Tibial nerve (tissue), 4 donors: ENCODE results near the gene CX3CR1. TPM values are rescaled to one million over a fixed set of nuclear protein-coding genes. Genes with fewer than 3 reads are reported as not detected.

Experiments
- DNase-seq, 2 donors: peaks; one replicate each; pipeline ENCODE4 v3.0.0-alpha.2; 2019; ENCODE audit warnings: low spot score in 2 of 2
- H3K27ac ChIP-seq, 4 donors: fragments of 200-600 bp; sonication (generic) in 3 of 4; one replicate each; pipeline ENCODE4 v1.5.1; 2017 to 2019; ENCODE audit warnings: mild to moderate bottlenecking in 1 of 4
- H3K27me3 ChIP-seq, 2 donors: fragments of 200-600 bp; sonication (generic) in 1 of 2; one replicate each; pipeline versions ENCODE4 v1.5.1 to v1.6.0; 2017 to 2019
- H3K36me3 ChIP-seq, 3 donors: fragments of 200-600 bp; sonication (generic); one replicate each; pipeline ENCODE4 v1.5.1; 2018 to 2019
- H3K4me1 ChIP-seq, 4 donors: fragments of 200-600 bp; sonication (generic) in 3 of 4; one replicate each; pipeline ENCODE4 v1.5.1; 2017 to 2019
- H3K4me3 ChIP-seq, 4 donors: fragments of 200-600 bp; sonication (generic) in 3 of 4; one replicate each; pipeline ENCODE4 v1.5.1; 2017 to 2019; ENCODE audit warnings: mild to moderate bottlenecking in 1 of 4, moderate library complexity in 1 of 4
- H3K9me3 ChIP-seq, 4 donors: fragments of 200-600 bp; sonication (generic) in 3 of 4; one replicate each; pipeline ENCODE4 v1.5.1; 2017 to 2019
- EP300 ChIP-seq, 2 donors: sonication (generic); formaldehyde crosslinking; IDR thresholded peaks; one replicate each; pipeline ENCODE4 v1.6.1; 2017; ENCODE audit warnings: antibody characterized with exemption in 2 of 2, mild to moderate bottlenecking in 1 of 2
- POLR2A ChIP-seq, 2 donors: fragments of 450-650 bp; IDR thresholded peaks; one replicate each; pipeline ENCODE4 v1.6.1; 2017; ENCODE audit warnings: antibody characterized with exemption in 2 of 2, mild to moderate bottlenecking in 2 of 2, moderate library complexity in 2 of 2
- WGBS, 2 donors: methylation state at CpG; one replicate each; pipeline ENCODE4 v1.1.5; 2018; 5-methylcytosine and 5-hydroxymethylcytosine counted together
- total RNA-seq, 4 donors: library from RNA; depleted of rRNA; stranded (reverse); fragments of >200 nt; gene quantifications; one replicate each; pipeline ENCODE4 v1.1.0, GENCODE V29; 2016
- TF ChIP-seq, protein P1 (sequence below), 5 experiments: fragments of 200-600 bp in 3 of 5; fragments of 450-650 bp in 2 of 5; sonication (generic) in 3 of 5; IDR thresholded peaks; one replicate each; pipeline ENCODE4 v1.5.1; 2016 to 2019; ENCODE audit warnings: antibody characterized with exemption in 5 of 5, mild to moderate bottlenecking in 3 of 5, moderate library complexity in 2 of 5

CX3CR1 gene
- total RNA-seq, 4 donors from 2014 or later = 2.2 to 4.4 (median 3.1) TPM; not detected in 1

GRCh38 chr3:39318301-39318700, 38.5 kb upstream of the CX3CR1 start:
- Histone ChIP-seq H3K27me3 (no peaks in the 10 kb centered on the region), H3K4me1 (no peaks in the 10 kb centered on the region), H3K4me3 (no peak overlapping the region), H3K27ac (no peak overlapping the region), H3K9me3 (peaks cover 0 to 28% (median 0%) of the 10 kb centered on the region in 4 donors), H3K36me3 (no peaks in the 10 kb centered on the region)
- TF ChIP-seq EP300 (IDR thresholded peaks at IDR 0.05) (no peak), POLR2A (IDR thresholded peaks at IDR 0.05) (no peak)
- TF ChIP-seq, protein P1, sequence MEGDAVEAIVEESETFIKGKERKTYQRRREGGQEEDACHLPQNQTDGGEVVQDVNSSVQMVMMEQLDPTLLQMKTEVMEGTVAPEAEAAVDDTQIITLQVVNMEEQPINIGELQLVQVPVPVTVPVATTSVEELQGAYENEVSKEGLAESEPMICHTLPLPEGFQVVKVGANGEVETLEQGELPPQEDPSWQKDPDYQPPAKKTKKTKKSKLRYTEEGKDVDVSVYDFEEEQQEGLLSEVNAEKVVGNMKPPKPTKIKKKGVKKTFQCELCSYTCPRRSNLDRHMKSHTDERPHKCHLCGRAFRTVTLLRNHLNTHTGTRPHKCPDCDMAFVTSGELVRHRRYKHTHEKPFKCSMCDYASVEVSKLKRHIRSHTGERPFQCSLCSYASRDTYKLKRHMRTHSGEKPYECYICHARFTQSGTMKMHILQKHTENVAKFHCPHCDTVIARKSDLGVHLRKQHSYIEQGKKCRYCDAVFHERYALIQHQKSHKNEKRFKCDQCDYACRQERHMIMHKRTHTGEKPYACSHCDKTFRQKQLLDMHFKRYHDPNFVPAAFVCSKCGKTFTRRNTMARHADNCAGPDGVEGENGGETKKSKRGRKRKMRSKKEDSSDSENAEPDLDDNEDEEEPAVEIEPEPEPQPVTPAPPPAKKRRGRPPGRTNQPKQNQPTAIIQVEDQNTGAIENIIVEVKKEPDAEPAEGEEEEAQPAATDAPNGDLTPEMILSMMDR (IDR thresholded peaks at IDR 0.05) = no peak
- WGBS, 2 donors = 84 to 88% methylated on average over 1 of the region's 1 CpG
- DNase-seq = no peak

DNA sequence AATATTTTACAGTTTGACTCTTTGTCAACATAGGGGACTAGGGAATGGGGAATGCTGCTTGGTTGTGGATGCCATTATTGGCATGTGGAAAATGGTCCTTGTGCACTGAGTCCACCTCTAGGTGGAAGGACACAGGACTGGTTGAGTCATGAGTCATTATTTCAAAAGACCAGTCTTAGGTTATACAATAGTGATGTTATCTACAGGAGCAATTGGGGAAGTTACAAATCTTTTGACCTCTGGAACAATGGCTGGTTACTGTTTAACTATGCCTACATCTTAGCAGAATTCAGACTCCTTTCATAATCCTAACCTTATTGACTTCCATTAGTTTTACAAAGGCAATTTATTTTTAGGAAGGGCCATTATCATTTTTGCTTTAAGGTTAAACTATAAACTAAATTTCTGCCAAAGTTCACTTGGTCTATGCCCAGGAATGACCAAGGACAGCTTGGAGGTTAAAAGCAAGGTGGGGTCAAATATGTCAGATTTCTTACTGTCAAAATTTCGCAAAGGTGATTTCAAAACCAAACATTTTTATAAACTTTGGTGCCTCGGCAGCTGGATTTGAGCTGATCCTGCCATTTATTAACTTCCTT, 37.8 kb upstream of the CX3CR1 start:
- Histone ChIP-seq H3K4me3 (no peak overlapping the region), H3K36me3 (no peaks in the 10 kb centered on the region), H3K4me1 (no peaks in the 10 kb centered on the region), H3K27ac (no peak overlapping the region), H3K27me3 (no peaks in the 10 kb centered on the region), H3K9me3 (peaks cover 0 to 28% (median 0%) of the 10 kb centered on the region in 4 donors)
- WGBS, 2 donors = 88 to 90% methylated on average over 2 of the region's 2 CpGs
- DNase-seq = no peak
- TF ChIP-seq, protein P1 (IDR thresholded peaks at IDR 0.05) = no peak
- no peak for TF ChIP-seq POLR2A (IDR thresholded peaks at IDR 0.05)
- TF ChIP-seq EP300 (IDR thresholded peaks at IDR 0.05) = no peak

- Histone ChIP-seq H3K4me1 (no peaks in the 10 kb centered on the region), H3K27me3 (no peaks in the 10 kb centered on the region), H3K4me3 (no peak overlapping the region), H3K27ac (no peak overlapping the region), H3K36me3 (no peaks in the 10 kb centered on the region), H3K9me3 (peaks cover 0 to 31% (median 0%) of the 10 kb centered on the region in 4 donors)
- no peak for DNase-seq
- 83 to 85% methylated on average over 1 of the region's 1 CpG for WGBS, 2 donors
- TF ChIP-seq, protein P1 (IDR thresholded peaks at IDR 0.05) = no peak
- TF ChIP-seq EP300 (IDR thresholded peaks at IDR 0.05) = no peak
- TF ChIP-seq POLR2A (IDR thresholded peaks at IDR 0.05) = no peak
Observed at GRCh38 chr3:39315420-39315819, 35.6 kb upstream of the CX3CR1 start.

- TF ChIP-seq, protein P1 (IDR thresholded peaks at IDR 0.05) = no peak
- TF ChIP-seq EP300 (IDR thresholded peaks at IDR 0.05) (no peak), POLR2A (IDR thresholded peaks at IDR 0.05) (no peak)
- no peak overlapping the region for H3K27ac ChIP-seq
- peaks cover 0 to 28% (median 0%) of the 10 kb centered on the region in 4 donors for H3K9me3 ChIP-seq
- no peaks in the 10 kb centered on the region for H3K27me3 ChIP-seq
- no peak for DNase-seq
- no peaks in the 10 kb centered on the region for H3K4me1 ChIP-seq
- no peak overlapping the region for H3K4me3 ChIP-seq
- H3K36me3 ChIP-seq = no peaks in the 10 kb centered on the region
Observed at GRCh38 chr3:39313289-39313688, 33.5 kb upstream of the CX3CR1 start.

DNA sequence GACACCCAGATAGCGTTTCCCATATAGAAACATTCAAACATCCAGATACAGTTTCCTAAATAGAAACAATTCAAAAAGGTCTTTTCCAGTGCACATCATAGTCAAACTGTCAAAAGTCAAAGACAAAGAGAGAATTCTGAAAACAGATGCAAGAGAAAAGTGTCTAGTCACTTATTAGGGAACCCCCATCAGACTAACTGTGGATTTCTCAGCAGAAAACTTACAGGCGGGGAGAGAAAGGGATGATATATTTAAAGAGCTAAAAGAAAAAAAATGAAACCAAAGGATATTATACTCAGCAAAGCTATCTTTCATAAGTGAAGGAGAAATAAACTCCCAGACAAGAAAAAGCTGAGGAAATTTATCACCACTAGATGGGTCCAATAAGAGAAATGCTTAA, 22.3 kb upstream of the CX3CR1 start:
- 86 to 90% methylated on average over 2 of the region's 2 CpGs for WGBS, 2 donors
- no peak overlapping the region for H3K4me3 ChIP-seq
- H3K9me3 ChIP-seq = peaks cover 0 to 74% (median 2%) of the 10 kb centered on the region in 4 donors
- H3K27ac ChIP-seq = no peak overlapping the region
- no peaks in the 10 kb centered on the region for H3K27me3 ChIP-seq
- TF ChIP-seq, protein P1 (IDR thresholded peaks at IDR 0.05) = no peak
- TF ChIP-seq EP300 (IDR thresholded peaks at IDR 0.05) = no peak
- no peak for TF ChIP-seq POLR2A (IDR thresholded peaks at IDR 0.05)
- no peaks in the 10 kb centered on the region for H3K36me3 ChIP-seq
- DNase-seq = no peak
- no peaks in the 10 kb centered on the region for H3K4me1 ChIP-seq
